GM12878 (cell line): ENCODE measurements around the gene EPS8L1. TPM values are rescaled to one million over a fixed set of nuclear protein-coding genes. Genes with fewer than 3 reads are reported as not detected.

Experiments
- CTCF ChIP-seq, 3 experiments: IDR thresholded peaks in 2 of 3; conservative IDR thresholded peaks in 1 of 3; 2 replicates each; pipeline ENCODE4 v1.5.1; 2011; ENCODE audit warnings: low read depth in 3 of 3, low read length in 3 of 3, mild to moderate bottlenecking in 3 of 3, control low read depth in 2 of 3, moderate library complexity in 2 of 3, inconsistent platforms in 1 of 3, mixed read lengths in 1 of 3; ENCODE audit not compliant: control insufficient read depth in 2 of 3, insufficient read depth in 1 of 3; ENCODE audit errors: extremely low read depth in 1 of 3
- HSF1 ChIP-seq: fragments of 150-350 bp; IDR thresholded peaks from 2 replicates; pipeline ENCODE4 v1.6.1; 2014; ENCODE audit warnings: mild to moderate bottlenecking, low read depth, low read length
- IRF5 ChIP-seq: fragments of 450-650 bp; IDR thresholded peaks from 2 replicates; pipeline ENCODE4 v1.6.1; 2017; ENCODE audit warnings: borderline replicate concordance
- ZNF592 ChIP-seq: fragments of 450-650 bp; IDR thresholded peaks from 2 replicates; pipeline ENCODE4 v1.6.1; 2017; ENCODE audit warnings: mild to moderate bottlenecking, moderate library complexity
- ZSCAN29 ChIP-seq: fragments of 450-650 bp; IDR thresholded peaks from 2 replicates; pipeline ENCODE4 v1.6.1; 2017; ENCODE audit warnings: mild to moderate bottlenecking, moderate library complexity
- polyA plus RNA-seq, 11 experiments: library from polyadenylated mRNA; depleted of rRNA in 4 of 11; unstranded in 6 of 11; stranded (reverse) in 5 of 11; fragments of >200 nt; fragmentation: Nextera tagmentation in 4 of 11; fragmentation: Illumina TruSeq in 1 of 11; extraction: Ambion mirVana in 4 of 11; extraction: Trizol in 1 of 11; gene quantifications; 1 replicate in 1 of 11; 2 replicates in 10 of 11; pipeline versions ENCODE4 v1.2.1 to v1.2.3, GENCODE V29; 2011 to 2016; ENCODE audit warnings: inconsistent platforms in 2 of 11, missing spikeins in 2 of 11, low read depth in 1 of 11
- total RNA-seq, 4 experiments: library from RNA; depleted of rRNA in 3 of 4; stranded (reverse); fragments of >200 nt in 3 of 4; fragmentation: Illumina TruSeq in 1 of 4; extraction: Trizol in 1 of 4; gene quantifications; 2 replicates each; pipeline versions ENCODE4 v1.2.1 to v1.2.3, GENCODE V29; 2013 to 2021

Gene EPS8L1
- total and polyA plus RNA-seq, 10 of the 15 experiments (the other 5 are each of a cell fraction or from before 2014, with no cell fraction given) = 0.68 to 2.2 (median 0.96) TPM; not detected in 2

- TF ChIP-seq CTCF (IDR thresholded peaks at IDR 0.05 in 2 of 3, conservative IDR thresholded peaks at IDR 0.05 in 1 of 3; ENCODE audit: control insufficient read depth in 2 of 3, extremely low read depth in 1 of 3, insufficient read depth in 1 of 3, low read depth in 3 of 3, low read length in 3 of 3) = peak; percentile 10 to 28 (median 27); a peak in 3 of 6 replicates
- TF ChIP-seq ZSCAN29 = no peak
- TF ChIP-seq HSF1 = no peak
- TF ChIP-seq IRF5 = no peak
- TF ChIP-seq ZNF592 = no peak
Measured at GRCh38 chr19:55132453-55133129, 56.9 kb downstream of the EPS8L1 start (continued).
